Dermis blood vessel endothelial cell (primary cell): ENCODE results near the gene SYTL4. TPM values are rescaled to one million over a fixed set of nuclear protein-coding genes. Genes with fewer than 3 reads are reported as not detected.

Experiments
- DNase-seq: peaks from one replicate; pipeline ENCODE4 v3.0.0; 2010
- total RNA-seq: library from RNA; depleted of rRNA; stranded (reverse); fragments of >200 nt; gene quantifications from 2 replicates; pipeline ENCODE4 v1.2.3, GENCODE V29; 2014

Gene SYTL4
- total RNA-seq, 1 donor from 2014 or later, result 31.7 TPM

DNA sequence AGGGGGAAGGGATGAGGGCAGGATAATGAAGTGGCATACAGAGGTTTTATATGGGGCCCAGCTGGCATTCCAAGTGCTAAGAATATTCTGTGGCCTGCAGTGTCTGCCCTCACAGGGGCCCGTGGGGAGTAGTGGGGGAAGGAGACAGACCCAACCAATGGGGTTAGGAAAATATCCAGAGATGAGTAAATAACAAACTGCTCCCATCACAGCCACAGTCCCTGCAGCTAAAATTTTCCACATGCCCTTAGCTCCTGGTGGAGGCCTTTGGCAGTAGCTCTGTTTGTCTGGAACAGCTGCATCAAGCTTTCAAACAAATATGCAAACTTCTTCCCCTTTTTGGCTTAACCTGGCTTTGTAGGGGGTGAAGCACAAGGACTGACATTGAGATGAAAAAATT lies 84.8 kb downstream of the SYTL4 start:
- no peak for DNase-seq

DNA sequence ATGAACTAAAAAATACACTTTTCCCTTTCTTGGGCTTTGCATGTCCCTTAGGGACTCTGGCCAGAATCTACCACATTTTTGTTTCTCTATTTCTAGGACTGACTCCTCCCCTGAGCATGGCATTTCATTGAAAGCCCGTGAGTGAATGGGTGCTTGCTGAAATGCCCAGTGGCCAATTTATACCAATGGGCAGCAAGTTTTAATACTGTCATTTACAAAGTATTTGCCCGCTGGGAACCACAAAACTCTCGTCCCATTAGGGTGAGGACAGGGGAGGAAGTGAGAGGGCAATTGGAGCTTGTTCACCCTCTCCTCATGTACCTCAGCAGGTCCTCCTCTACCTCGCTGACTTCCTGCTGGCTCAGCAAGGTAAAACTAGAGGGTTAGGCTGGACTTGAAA lies 86.8 kb downstream of the SYTL4 start:
- DNase-seq, result peak; percentile 24

DNA sequence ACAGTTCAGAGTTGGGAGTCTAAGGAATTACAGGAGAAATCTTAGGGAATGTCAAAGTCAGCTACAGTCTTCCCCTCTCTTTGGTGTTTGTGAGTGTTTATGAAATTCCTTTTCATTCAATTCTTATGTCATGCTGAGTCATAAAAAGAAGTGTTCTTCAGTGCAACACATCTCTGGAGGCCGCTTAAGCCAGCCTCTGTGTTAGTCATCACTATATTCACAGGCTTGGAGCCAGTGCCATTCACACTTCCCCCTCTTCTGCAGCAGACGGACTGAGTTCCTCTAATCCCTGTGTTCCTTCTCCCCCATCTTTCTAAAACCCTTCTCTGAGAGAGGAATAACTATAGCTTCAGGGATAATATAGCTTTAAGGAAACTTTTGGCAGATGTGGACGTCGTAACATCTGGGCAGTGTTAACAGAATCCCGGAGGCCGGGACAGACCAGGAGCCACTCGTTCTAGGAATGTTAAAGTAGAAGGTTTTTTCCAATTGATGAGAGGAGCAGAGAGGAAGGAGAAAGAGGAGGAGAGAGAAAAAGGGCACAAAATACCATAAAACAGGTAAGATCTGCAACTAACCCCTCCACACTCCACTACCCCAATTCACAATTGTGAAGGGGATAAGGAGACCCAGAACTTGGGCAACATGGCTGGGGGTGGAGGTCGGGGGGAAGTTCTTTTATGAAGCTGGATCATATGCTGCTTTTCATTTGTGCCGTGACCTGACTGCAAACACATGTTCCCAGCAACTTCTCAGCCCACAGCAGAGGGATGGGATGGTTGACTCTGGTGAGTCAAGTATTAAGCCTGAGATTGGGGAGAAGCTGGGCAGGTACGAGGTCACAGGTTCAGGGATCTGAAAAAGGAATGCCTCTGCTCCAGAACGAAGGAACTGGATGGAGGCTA lies 87.7 kb downstream of the SYTL4 start, which contains the start of gene SRPX2:
Gene SRPX2 (plus strand): TSS at position 244 of the 905 bp plus-strand sequence. CDS start 2,124 bp downstream, outside the sequence.
- peak; percentile 87 for DNase-seq

DNA sequence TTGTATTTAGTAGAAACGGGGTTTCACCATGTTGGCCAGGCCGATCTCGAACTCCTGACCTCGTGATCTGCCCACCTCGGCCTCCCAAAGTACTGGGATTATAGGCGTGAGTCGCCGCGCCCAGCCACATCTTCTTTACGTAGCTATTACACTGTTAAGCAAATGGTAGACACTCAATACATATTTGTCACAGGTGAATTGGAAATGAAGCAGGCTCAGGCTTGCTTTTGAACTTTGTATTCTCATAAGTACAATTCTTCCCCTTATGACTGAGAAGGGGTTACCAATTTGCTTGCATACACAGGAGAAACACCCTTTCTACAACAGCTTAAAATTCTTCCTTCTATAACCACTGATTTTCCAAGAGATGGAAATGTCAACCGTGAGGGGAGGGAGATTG lies 88.7 kb downstream of the SYTL4 start:
- DNase-seq, result no peak

DNA sequence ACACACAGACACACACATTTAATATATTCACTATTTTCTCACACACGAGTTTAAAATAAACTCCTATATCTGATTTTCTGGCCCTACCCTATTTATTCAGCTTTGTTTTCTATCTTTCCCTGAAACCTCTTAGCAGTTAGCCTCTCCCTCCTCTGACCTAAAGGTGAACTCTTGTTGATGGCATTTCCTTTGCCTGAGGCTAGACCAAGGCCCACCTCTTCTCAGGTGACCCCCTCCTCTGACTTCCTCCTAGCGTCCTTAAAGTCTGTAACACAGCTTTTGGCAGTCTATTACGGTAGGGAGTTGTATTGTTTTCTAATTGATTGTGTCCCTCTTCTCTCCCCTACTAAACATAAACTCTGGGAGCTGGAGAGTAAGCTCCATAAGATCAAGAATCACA lies 89.6 kb downstream of the SYTL4 start:
- no peak for DNase-seq

DNA sequence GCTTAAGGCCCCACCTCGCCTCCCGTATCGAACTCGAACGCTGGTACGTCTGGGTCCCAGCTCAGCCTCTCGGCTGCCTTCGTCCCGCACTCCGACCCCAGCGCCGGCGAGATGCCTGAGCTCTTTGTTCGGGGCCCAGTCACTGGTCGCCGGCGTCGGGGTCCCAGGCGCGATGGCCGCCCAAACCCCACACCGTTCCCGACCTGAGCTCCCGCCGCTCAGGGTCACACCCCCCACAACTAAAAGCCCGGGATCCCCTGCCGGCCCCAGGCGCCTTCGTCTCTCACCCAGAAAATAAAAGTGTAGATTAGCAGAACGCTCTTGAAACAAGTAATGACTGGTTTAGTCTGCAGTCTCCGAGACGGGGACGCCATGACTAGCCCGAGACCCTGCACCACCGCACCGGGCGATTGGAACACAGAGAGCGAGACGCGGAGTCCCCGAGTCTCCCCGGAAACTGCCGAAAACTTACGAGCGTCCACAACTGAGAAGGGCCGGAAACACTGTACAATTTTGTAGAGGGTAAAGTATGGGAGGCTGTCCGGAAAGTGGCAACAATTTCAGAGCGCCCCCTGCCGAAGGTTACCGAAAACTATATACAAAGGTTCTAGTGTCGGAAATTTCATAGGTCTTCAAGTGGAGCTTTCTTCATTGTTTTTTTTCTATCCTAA lies 95.5 kb downstream of the SYTL4 start, which contains the start of gene TSPAN6:
Gene TSPAN6 (minus strand): TSS at position 486 of the 671 bp plus-strand sequence. CDS start 112 bp downstream, at position 374.
- DNase-seq, result peak; percentile 84

DNA sequence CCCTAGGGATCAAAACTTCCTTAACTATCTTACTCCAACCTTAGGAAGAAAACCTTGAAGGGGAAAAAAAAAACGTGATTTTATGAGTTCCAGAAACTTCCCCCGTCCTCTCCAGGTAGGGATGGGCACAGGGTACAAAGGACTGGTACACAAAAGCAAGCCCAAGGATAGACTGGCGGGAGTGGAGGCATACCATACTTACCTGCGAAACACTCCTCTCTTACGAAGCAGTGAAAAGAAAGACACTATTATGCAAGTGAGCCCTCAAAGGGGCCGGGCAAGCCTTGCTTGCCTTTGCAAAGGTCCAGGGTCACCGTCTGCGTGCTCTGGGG lies 96.0 kb downstream of the SYTL4 start:
- no peak for DNase-seq

DNA sequence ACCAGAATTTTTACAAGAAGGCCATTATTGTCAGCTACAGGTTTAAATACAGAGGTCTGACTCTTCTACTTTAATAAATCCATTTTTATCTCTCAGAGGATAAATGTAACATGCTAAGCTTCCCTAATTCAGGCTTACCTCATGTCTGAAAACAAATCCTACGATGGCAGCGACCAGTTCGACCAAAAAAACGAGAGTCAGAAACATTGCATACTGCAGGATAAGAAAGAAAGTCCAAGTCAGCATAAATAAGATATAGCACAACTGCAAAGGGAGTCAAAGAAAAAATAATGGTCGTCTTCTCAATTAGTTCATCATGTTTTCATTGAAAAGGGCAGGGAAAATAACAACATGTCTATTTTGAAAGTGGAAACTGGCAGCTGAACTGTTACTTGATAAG lies 96.9 kb downstream of the SYTL4 start:
- DNase-seq, result no peak

DNA sequence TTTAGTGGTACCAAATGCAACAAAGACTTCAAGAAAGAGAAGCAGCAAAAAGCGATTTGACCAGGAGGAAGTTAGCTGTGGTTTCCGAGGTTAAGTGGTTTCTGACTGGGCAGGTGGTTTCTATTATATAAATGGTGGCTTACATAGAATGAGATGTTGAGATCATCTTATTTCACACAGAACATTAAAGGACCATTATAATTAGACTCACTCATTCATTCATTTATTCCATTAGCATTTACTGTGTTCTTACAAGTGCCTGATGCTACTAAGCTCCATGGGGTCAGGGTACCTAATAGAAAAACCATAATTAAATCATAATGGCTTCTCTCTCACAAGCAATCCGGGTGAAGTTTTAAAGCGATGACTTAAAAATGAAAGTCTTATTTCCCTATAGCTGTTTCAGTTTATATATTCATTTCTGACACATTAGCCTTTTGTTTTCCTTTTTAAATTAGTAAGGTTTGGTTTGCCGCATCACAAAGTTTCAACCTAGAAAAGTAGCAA lies 105.9 kb downstream of the SYTL4 start:
- no peak for DNase-seq

Other genes starting within 250 kb of the SYTL4 start
- 0.05 TPM in 1 of 2 replicates, not detected in the other for gene TNMD, start 147.2 kb downstream of the SYTL4 start, total RNA-seq
- gene TSPAN6, start 95.3 kb downstream of the SYTL4 start, total RNA-seq, result 56.4 and 79.0 TPM in 2 replicates
- 21.8 and 22.0 TPM in 2 replicates for gene SRPX2, start 87.9 kb downstream of the SYTL4 start, total RNA-seq
- gene CSTF2, start 88.3 kb upstream of the SYTL4 start, total RNA-seq, result 17.5 and 26.0 TPM in 2 replicates
- gene NOX1, start 142.2 kb upstream of the SYTL4 start, total RNA-seq, result not detected in 2 replicates
- gene XKRX, start 196.8 kb upstream of the SYTL4 start, total RNA-seq, result 0.05 and 0.17 TPM in 2 replicates
- gene ARL13A, start 237.6 kb upstream of the SYTL4 start, total RNA-seq, result not detected in 2 replicates